Natural killer cell (primary cell): ENCODE results near the gene FGGY. TPM values are rescaled to one million over a fixed set of nuclear protein-coding genes. Genes with fewer than 3 reads are reported as not detected.
"Not testable (repeated sequence)": the region's sequence is repeated elsewhere in the genome, so short reads cannot be mapped to it uniquely, and the experiment has no call there.

Experiments
- ATAC-seq, 3 donors: fragments of 150-1000 bp in 2 of 3; fragments of 200-7000 bp in 1 of 3; cut with Tn5 transposase; 1 replicate in 1 of 3; 2 replicates in 2 of 3; pipeline ENCODE4 v1.10.0; 2021; ENCODE audit warnings: mild to moderate bottlenecking in 2 of 3, moderate library complexity in 2 of 3
- DNase-seq, 2 donors: peaks; one replicate each; pipeline versions ENCODE4 v3.0.0 to v3.0.0-alpha.2; 2013 to 2021; ENCODE audit warnings: mixed read lengths in 1 of 2
- H3K27ac ChIP-seq: one replicate; pipeline ENCODE4 v1.5.1; 2013; ENCODE audit warnings: mild to moderate bottlenecking, low read length
- H3K27me3 ChIP-seq: one replicate; pipeline ENCODE4 v1.6.1; 2013; ENCODE audit warnings: low read length; ENCODE audit not compliant: control insufficient read depth, insufficient read depth
- H3K36me3 ChIP-seq: one replicate; pipeline ENCODE4 v1.6.1; 2013; ENCODE audit warnings: low read length; ENCODE audit not compliant: control insufficient read depth, insufficient read depth
- H3K4me1 ChIP-seq: one replicate; pipeline ENCODE4 v1.6.1; 2013; ENCODE audit warnings: low read length; ENCODE audit not compliant: control insufficient read depth, insufficient read depth
- H3K4me3 ChIP-seq: one replicate; pipeline ENCODE4 v1.5.1; 2013; ENCODE audit warnings: low read length
- H3K9me3 ChIP-seq: one replicate; pipeline ENCODE4 v1.6.1; 2013; ENCODE audit warnings: low read length; ENCODE audit not compliant: control insufficient read depth, insufficient read depth
- H3K27ac Mint-ChIP-seq, 2 donors: one replicate each; pipeline ENCODE4 v1.8.0; 2022; ENCODE audit warnings: mild to moderate bottlenecking in 2 of 2, mixed read lengths in 2 of 2, moderate library complexity in 1 of 2
- H3K27me3 Mint-ChIP-seq, 2 donors: one replicate each; pipeline ENCODE4 v1.8.0; 2022; ENCODE audit warnings: low read depth in 2 of 2, mixed read lengths in 2 of 2
- H3K36me3 Mint-ChIP-seq: one replicate; pipeline ENCODE4 v1.8.0; 2022; ENCODE audit warnings: mixed read lengths
- H3K4me1 Mint-ChIP-seq, 2 donors: one replicate each; pipeline ENCODE4 v1.8.0; 2022; ENCODE audit warnings: mixed read lengths in 2 of 2
- H3K4me3 Mint-ChIP-seq: one replicate; pipeline ENCODE4 v1.8.0; 2022; ENCODE audit warnings: mild to moderate bottlenecking, moderate library complexity, mixed read lengths
- H3K9me3 Mint-ChIP-seq, 2 donors: one replicate each; pipeline ENCODE4 v1.8.0; 2022; ENCODE audit warnings: mixed read lengths in 2 of 2
- WGBS: methylation state at CpG from one replicate; pipeline ENCODE4 v1.1.7; 2013; ENCODE audit warnings: missing lambda C conversion rate; ENCODE audit not compliant: insufficient coverage; 5-methylcytosine and 5-hydroxymethylcytosine counted together
- intact Hi-C: fragments of 100-400 bp; cut with micrococcal nuclease; formaldehyde crosslinking; loops from one replicate; pipeline ENCODE4 v1.14.2; 2022
- total RNA-seq, 4 donors: library from RNA; stranded (reverse); fragments of 120-200 nt in 1 of 4; gene quantifications; one replicate each; pipeline versions ENCODE4 v1.2.3 to v1.2.4, GENCODE V29; 2013 to 2022
- TF ChIP-seq, protein P1 (sequence below): fragments of 200-600 bp; IDR thresholded peaks from one replicate; pipeline ENCODE4 v1.8.0; 2022; ENCODE audit warnings: antibody characterized with exemption

The FGGY gene
- total RNA-seq, 3 donors from 2014 or later (not counting 1 experiment from before 2014, with no cell fraction given): 21.8 to 31.5 (median 21.8) TPM

GRCh38 chr1:59605761-59606160 is 308.9 kb downstream of the FGGY start:
- no peaks in the 10 kb centered on the region for H3K4me1 ChIP-seq
- TF ChIP-seq, protein P1, sequence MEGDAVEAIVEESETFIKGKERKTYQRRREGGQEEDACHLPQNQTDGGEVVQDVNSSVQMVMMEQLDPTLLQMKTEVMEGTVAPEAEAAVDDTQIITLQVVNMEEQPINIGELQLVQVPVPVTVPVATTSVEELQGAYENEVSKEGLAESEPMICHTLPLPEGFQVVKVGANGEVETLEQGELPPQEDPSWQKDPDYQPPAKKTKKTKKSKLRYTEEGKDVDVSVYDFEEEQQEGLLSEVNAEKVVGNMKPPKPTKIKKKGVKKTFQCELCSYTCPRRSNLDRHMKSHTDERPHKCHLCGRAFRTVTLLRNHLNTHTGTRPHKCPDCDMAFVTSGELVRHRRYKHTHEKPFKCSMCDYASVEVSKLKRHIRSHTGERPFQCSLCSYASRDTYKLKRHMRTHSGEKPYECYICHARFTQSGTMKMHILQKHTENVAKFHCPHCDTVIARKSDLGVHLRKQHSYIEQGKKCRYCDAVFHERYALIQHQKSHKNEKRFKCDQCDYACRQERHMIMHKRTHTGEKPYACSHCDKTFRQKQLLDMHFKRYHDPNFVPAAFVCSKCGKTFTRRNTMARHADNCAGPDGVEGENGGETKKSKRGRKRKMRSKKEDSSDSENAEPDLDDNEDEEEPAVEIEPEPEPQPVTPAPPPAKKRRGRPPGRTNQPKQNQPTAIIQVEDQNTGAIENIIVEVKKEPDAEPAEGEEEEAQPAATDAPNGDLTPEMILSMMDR: no peak
- no peaks in the 10 kb centered on the region for H3K36me3 ChIP-seq
- no peak overlapping the region for H3K4me3 ChIP-seq
- H3K9me3 ChIP-seq: no peaks in the 10 kb centered on the region
- no peak overlapping the region for H3K27ac ChIP-seq
- intact Hi-C loops: no loop called here
- no peaks in the 10 kb centered on the region for H3K27me3 ChIP-seq
- no CpG with 5 or more reads among the region's 1 CpG for WGBS
- Mint-ChIP-seq H3K27me3 (no peaks in the 10 kb centered on the region), H3K36me3 (no peaks in the 10 kb centered on the region), H3K9me3 (no peaks in the 10 kb centered on the region), H3K4me1 (no peaks in the 10 kb centered on the region), H3K27ac (no peak overlapping the region), H3K4me3 (no peak overlapping the region)
- ATAC-seq: no peak
- no peak for DNase-seq

- no peak overlapping the region for H3K4me3 Mint-ChIP-seq
- no peak overlapping the region for H3K27ac ChIP-seq
- no peak overlapping the region for H3K4me3 ChIP-seq
- DNase-seq (no peak), ATAC-seq (no peak)
- H3K27me3 ChIP-seq: no peaks in the 10 kb centered on the region
- no peaks in the 10 kb centered on the region for H3K4me1 Mint-ChIP-seq
- no peak overlapping the region for H3K27ac Mint-ChIP-seq
- H3K36me3 Mint-ChIP-seq: no peaks in the 10 kb centered on the region
- no peaks in the 10 kb centered on the region for H3K27me3 Mint-ChIP-seq
- no peaks in the 10 kb centered on the region for H3K9me3 Mint-ChIP-seq
- WGBS: 92% methylated on average over 1 of the region's 1 CpG
- no peaks in the 10 kb centered on the region for H3K36me3 ChIP-seq
- intact Hi-C loops: no loop called here
- no peaks in the 10 kb centered on the region for H3K9me3 ChIP-seq
- TF ChIP-seq, protein P1: no peak
- H3K4me1 ChIP-seq: no peaks in the 10 kb centered on the region
Observed at GRCh38 chr1:59609245-59609644, 312.4 kb downstream of the FGGY start.

- H3K9me3 ChIP-seq, H3K36me3 Mint-ChIP-seq, H3K27ac ChIP-seq, H3K36me3 ChIP-seq, intact Hi-C loops, ATAC-seq, DNase-seq, H3K4me1 Mint-ChIP-seq, H3K4me3 Mint-ChIP-seq, H3K9me3 Mint-ChIP-seq, H3K4me1 ChIP-seq, H3K27ac Mint-ChIP-seq, H3K27me3 ChIP-seq, H3K27me3 Mint-ChIP-seq, H3K4me3 ChIP-seq: not testable (repeated sequence)
- 97% methylated on average over 13 of the region's 13 CpGs for WGBS
Observed at GRCh38 chr1:59610499-59610898, 313.6 kb downstream of the FGGY start.

DNA sequence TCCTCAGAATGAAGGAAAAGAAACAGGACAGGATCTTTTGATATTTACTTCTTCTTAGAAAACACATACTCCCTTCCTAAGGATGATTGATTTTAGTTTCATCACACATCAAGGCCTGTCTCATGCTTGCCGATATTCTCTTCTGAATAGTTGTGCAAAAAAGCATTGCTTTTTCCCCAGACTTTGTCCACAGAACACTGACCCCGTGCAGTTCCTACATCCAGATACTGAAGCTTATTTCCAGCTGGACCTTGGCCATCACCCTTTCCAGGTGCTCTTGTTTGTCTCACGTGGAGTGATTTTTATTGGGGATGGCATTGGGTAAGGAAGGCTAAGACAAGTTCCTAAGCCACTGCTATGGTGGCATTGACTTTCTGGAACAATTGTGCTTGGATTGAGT is 320.5 kb downstream of the FGGY start:
- WGBS: 94% methylated on average over 3 of the region's 3 CpGs
- no peak overlapping the region for H3K27ac Mint-ChIP-seq
- no peaks in the 10 kb centered on the region for H3K36me3 ChIP-seq
- no peaks in the 10 kb centered on the region for H3K9me3 Mint-ChIP-seq
- H3K4me1 Mint-ChIP-seq: no peaks in the 10 kb centered on the region
- no peaks in the 10 kb centered on the region for H3K27me3 Mint-ChIP-seq
- no peaks in the 10 kb centered on the region for H3K4me1 ChIP-seq
- no peaks in the 10 kb centered on the region for H3K36me3 Mint-ChIP-seq
- ATAC-seq: no peak
- H3K27ac ChIP-seq: no peak overlapping the region
- H3K4me3 Mint-ChIP-seq: no peak overlapping the region
- H3K4me3 ChIP-seq: no peak overlapping the region
- no peak for DNase-seq
- no peaks in the 10 kb centered on the region for H3K27me3 ChIP-seq
- no peaks in the 10 kb centered on the region for H3K9me3 ChIP-seq
- intact Hi-C loops: no loop called here
- TF ChIP-seq, protein P1: no peak
